IPS-NIHi7 (cell line): ENCODE results near the gene RNF103.
"Not testable (repeated sequence)": the region's sequence is repeated elsewhere in the genome, so short reads cannot be mapped to it uniquely, and the experiment has no call there.

Source experiments
- DNase-seq: peaks from one replicate; pipeline ENCODE4 v3.0.0; 2012; ENCODE audit warnings: mixed read lengths; ENCODE audit errors: extremely low spot score

Gene RNF103

DNA sequence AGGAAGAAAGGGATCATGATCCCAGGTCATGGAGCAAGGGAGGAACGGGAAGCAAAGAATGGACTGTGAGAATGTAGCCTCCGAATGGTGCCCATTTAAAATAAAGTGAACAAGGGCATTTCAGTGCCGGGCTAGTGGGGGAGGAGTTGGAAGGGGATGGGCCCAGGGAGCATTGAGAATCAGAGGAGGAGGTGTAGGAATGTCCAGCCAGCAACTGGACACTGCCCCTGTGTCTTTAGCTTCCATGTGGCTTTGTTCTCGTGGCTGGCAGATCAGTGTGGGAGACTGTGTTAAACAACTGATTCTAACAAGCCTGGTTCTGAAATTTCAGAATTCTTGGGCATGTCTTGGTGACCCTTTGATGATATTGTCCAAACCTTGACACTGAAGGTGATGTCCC, 1.4 kb upstream of the RNF103 start:
- no peak for DNase-seq

DNA sequence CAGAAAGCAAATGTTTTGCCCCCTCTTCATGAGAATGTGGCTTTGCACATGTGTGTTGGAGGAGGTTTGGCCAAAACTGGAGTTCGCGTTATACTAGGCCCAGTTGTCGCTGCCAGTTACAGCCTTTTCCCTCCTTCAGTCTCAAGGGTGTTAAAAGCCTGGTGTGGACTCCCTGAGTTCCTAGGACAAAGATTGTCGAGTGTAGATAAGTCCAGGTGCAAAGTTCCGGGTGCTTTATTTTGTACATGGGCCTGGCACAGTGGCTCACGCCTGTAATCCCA, 542 bp upstream of the RNF103 start:
- no peak for DNase-seq

DNA sequence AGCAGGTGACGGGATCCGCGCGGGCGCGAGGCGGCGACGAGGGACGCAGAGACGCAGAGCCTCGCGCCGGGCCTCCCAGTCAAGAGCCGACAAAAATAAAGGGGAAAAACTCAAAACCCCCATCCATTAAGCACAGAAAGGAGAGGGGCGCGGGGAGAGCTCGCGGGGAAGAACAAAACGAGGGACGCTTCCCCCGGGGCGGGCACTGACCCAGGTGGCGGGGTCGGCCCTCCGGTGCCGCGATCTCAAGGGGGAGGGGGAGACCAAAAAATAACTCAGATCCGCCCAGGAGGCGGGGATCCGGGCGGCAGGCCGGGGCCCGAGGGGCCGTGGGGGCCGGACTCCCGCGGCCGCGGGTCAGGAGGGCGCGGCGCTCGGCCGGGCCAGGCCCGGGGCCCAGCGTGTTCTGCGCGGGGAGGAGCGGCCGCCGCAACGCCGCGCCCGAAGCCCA, 597 bp downstream of the RNF103 start:
- DNase-seq: peak; percentile 68

DNA sequence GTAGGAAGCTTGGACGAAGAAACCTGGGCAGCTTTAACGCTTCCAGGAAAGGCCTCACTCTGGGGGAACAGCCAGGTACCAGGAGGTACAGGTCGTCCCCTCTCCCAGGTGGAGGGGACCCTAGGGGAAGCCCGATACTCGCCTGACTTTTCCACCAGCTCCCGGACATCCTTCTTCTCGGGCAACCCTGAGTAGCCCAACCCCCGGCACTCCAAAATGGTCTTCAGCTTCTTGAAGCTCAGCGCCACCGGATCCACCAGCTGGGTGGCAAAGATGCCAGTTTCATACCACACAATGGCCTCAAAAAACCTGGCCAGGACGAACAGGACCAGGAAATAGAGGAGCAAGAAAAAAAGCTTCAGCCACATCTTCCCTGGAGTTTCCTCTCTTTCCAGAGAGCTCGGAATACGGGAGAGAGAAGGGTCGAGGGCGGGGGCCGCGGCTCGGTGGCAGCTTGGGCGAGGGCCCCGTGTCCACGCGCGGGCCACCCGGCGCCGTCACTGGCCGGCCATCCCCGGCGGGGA, 1.1 kb downstream of the RNF103 start:
- DNase-seq: no peak

DNA sequence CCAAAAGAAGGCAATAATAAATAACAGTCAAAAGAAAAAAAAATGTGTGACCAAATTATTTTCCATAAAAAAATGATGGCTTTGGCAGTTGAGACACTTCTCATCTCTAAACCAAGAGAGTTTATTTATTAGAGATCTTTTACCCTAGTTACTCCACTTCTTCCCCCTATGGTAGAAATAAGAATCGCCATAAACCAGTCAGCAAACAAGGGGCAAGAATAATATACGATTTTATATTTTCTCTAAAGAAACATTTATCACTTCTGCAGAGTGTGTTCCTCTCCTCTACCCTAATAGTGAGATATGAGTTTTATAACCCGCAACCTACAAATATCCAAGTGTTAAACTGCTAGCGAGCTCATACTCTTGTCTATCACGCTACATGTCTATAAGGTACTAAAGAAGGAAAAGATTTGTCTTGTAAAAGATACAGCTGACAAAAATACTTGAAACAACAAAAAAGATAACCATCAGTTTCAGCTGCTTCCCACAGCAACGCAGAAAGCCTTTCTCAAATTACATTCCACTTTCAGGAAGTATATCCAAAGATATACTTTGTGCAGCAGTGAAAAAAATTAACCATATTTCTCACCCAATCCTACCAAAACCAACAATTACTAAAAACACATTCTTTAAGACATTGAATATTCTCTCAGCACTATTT, 2.3 kb downstream of the RNF103 start:
- DNase-seq: no peak

DNA sequence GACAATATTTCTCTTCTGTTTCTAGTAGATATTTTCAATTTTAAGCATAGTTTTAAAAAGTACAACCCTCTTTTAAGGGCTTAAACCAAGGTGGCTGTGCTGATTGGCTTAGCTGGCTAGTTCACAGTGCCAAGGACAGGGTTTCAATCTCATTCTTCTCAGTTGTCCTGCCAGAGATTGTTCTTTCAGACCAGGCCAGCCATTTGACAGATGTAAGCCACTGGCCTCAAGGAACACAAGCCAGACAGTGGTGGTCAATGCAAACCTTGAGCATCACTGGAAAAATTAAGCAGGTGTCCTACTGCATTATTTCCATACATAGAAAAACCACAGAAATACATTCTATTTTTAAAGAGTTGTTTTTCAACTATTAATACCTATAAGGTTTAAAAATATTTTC, 5.9 kb downstream of the RNF103 start:
- no peak for DNase-seq

DNA sequence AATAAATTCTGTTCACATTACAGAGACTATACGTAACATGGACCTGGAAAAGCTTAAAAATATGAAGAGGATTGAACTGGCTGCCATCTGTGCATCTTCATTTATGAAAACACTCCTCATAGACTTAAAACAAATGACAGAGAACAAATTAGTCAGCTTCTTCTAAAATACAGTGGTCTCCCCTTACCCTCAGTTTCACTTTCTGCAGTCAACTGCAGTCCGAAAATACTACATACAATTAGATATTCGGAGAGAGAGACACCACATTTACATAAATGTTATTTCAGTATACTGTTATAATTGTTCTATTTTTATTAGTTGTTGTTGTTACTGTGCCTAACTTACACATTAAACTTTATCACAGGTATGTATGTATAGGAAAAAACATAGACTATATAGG, 6.5 kb downstream of the RNF103 start:
- no peak for DNase-seq

DNA sequence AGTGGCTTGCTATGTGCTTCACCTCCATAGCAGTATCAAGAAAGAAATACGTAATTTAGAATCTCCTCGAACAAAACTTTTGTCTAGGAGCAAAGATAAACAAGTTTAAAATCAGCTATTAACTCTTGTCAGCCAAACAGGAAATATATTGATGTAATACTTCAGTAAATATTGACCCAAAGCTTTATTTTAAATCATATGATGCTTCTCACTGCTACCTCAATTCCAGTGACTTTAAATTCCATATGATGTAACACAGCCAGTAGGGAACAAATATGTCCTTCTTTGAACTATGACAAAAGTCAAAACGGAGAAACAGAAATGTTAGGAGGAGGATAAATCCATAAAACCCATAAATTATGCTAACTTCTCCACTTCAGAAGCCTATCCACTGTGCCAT, 7.2 kb downstream of the RNF103 start:
- DNase-seq: no peak

DNA sequence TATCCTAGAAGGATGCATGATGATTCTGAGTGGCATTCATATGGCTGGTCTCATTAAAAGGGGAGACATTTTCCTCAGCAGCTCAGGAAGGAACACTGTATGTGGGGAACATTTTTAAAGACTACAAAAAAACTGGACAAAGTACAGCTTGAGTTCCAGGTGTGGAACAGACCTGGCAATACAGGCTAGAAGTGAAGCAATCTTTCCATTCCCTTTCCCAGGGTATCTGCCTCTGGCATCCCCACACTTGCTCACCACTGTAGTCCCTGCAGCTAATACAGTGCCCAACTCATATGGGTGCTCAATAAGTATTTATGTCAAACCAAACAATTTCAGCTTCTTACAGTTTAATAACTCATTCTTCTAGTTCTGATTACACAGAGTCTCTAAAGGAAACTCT, 8.1 kb downstream of the RNF103 start:
- DNase-seq: no peak

DNA sequence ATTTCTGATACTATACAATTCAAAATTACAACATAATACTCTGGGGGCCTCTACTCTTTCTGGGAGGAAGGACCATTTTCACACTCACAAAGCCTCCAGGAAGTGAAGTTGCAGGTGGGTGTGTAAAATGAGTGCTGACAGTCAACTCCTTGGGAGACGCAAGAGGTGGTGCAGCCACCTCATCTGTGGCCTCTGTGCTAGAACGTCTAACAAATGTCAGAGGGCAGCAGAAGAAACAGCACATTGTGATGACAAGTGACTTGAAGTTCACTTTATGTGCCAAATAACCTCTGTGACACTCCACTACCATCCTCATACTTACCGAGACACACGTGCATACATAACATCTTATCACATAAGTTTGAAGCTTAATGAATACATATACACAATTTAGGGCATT, 10.2 kb downstream of the RNF103 start:
- no peak for DNase-seq

DNA sequence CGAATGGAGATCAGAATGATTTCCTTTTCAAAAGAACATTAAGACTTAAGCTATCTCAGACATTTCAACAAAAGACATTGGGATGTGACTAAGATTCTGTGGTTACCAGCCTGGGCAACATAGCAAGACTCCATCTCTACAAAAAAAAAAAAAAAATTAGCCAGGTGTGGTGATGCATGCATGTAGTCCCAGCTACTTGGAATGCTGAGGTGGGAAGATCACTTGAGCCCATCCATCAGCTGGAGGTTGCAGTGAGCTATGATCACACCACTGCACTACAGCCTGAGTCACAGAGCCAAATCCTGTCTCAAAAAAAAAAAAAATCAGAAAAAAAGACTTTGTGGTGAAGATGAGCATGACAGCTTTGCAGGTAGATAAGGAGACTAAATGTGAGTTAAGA, 12.8 kb downstream of the RNF103 start:
- DNase-seq: no peak

DNA sequence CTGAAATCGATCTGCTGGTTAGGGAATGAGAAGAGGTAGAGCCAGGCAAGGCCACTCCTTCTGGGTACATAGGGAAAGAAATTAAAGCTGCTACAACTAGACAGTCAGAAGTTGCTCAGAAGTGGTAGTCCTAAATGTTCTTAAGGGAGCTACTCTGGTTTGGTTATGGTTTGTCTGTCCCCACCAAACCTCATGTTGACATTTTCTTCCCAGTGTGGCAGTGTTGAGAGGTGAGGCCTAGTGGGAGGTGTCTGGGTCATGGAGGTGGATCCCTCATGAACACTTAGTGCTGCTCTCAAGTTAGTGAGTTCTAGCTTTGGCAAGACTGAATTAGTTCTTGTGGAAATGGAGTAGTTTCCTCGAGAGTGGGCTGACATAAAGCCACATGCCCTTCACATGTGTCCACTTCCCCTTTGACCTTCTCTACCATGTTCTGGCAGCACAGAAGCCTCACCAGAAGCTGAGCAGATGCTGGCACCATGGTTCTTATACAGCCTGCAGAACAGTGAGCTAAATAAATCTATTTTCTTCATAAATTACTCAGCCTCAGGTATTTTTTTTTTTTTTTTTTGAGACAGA, 14.7 kb downstream of the RNF103 start:
- DNase-seq: no peak

DNA sequence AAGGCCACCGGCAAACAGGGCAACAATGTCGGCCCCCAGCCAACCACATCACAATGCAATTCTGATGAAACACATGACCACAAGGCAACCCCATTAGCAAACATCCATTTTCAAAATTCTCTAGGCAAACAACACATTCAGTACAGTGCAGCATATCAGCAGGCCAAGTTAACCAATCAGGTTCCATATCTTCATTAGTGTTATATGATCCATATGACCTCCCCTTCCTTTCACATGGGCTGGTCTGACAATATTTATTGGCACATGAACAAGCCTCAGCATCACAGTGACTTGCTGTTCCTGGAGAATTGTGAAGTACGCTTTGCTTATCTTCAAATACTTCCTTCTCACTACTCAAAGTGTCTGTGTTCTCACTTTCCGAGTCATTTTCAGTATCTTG, 19.8 kb downstream of the RNF103 start:
- no peak for DNase-seq

DNA sequence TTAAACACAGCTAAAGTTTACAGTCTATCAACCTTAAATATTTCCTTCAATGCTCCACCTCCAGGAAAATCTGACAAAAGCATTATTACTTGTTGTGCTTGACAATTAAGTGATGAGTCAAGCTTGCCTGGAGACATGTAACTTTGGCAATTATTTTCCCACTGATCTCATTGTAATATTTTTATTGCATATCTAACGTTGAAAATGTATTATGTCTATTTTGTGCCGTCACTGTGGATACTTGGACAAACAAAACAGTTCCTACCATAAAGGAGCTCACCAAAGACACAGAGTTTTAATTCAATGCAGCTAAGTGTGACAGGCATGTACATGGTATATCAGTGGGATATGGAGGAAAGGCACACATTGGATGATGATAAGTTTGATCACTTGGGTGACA, 24.7 kb downstream of the RNF103 start:
- DNase-seq: no peak

DNA sequence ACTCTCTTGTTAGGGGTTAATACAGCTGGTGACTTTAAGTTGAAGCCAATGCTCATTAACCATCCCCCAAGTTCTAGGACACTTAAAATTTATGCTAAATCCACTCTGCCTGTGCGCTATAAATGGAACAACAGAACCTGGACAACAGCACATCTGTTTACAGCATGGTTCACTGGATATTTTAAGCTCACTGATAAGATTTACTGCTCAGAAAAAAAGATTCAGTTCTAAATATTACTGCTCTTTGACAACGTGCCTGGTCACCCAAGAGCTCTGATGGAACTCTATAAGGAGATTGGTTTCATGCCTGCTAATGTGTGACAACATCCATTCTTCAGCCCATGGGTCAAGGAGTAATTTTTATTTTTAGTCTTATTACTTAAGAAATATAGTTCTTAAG, 27.5 kb downstream of the RNF103 start:
- no peak for DNase-seq

DNA sequence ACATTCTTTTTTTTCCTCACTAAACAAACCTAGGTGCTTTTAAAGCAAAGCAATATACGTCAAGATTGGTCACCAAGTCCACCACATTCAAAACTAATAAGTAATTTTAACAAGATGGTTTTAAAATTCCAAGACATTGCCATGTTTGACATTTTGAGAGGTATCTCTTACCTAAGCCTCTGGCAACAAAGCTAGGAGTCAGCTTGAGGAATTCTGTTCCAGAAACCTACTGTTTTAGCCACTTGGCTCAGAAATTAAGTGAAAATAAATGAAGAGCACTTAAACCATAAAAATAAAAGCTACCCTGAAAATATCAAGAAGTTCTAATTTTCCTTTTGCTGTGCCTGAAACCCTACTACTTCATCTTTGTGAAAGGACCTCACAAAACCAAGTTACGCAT, 30.4 kb downstream of the RNF103 start:
- no peak for DNase-seq

DNA sequence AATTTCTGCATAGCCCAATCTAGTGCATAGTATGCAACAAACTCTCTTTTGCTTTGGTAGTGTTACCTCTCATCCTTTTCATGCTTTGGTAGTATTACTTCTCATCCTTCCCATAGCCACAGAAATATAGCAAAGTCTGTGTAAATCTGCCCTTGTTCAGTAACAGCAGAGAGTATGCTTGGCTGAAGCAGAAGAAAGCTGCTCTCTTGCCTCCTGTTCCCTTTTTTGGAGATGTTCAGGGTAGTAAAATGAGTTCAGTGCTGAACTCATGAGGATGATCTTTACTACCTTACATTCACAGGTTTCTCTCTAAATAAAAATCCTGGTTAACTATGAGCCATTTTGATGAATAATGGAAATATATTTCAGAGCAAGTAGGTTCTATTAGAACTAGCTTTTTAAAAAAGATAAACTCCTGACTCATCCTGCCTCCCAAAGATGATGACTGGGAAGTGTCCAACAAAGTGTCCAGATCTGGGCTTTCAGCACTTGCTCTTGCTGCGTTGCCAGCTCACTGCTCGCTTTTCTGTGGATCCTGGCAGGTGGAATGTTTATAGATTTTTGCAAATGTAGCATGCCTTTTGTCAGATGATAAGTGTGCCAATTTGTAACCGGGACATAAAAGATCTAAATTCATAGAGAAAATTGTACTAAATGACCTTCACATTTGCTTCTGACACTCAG, 31.0 kb downstream of the RNF103 start:
- DNase-seq: no peak

DNA sequence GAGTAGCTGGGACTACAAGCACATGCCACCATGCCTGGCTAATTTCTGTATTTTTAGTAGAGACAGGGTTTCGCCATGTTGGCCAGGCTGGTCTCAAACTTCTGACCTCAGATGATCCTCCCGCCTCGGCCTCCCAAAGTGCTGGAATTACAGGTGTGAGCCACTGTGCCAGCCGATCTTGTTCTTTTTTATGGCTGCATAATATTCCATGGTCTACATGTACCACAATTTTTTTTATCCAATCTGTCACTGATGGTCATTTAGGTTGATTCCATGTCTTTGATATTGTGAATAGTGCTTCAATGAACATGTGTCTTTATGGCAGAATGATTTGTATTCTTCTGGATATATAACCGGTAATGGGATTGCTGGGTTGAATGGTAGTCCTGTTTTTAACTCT, 34.0 kb downstream of the RNF103 start:
- not testable (repeated sequence) for DNase-seq

DNA sequence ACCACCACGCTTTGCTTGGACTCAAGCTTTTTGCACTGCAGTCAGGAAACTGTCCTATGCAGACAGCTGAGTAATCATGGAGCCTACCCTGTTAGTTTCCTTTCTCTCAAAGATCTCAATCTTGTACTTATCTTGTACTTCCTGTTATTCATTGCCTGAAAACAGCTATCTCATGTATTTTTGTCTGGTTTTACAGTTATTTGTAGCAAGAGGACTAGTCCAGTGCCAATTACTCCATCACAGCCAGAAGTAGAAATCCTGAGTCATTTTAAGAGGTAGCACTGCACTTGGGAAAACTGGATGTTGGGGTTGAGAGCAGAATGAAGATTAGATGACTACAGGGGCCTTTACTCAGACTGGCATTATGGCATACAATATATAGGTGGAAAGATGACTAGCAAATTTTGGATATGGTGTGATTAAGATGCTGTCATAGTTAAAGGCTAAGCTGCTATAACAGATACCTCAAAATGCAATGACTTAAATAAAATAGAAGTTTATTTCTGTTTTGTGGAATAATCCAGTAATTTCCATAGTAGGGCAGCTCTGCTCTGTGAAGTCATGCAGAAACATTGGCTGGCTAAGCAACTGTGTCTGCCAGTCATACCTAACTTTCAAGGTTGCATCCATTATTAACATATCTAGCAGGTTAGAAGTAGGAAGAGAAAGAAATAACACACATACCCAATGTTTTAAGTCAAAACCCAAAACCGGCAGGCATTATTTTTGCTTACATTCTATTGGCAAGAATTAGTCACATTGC, 39.3 kb downstream of the RNF103 start:
- DNase-seq: no peak

DNA sequence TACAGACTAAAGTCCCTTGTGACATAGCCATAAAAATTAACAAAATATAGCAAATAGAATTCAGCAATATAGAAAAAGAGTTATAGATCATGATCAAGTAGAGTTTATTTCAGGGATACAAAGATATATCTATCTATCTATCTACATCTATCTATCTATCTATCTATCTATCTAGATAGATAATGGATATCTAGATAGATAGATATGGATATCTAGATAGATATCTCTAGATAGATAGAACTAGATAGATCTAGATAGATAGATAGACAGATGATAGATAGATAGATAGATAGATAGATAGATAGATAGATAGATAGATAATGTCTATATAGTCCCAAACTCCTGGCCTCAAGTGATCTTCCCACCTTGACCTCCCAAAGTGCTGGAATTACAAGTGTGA, 43.1 kb downstream of the RNF103 start:
- DNase-seq: no peak

DNA sequence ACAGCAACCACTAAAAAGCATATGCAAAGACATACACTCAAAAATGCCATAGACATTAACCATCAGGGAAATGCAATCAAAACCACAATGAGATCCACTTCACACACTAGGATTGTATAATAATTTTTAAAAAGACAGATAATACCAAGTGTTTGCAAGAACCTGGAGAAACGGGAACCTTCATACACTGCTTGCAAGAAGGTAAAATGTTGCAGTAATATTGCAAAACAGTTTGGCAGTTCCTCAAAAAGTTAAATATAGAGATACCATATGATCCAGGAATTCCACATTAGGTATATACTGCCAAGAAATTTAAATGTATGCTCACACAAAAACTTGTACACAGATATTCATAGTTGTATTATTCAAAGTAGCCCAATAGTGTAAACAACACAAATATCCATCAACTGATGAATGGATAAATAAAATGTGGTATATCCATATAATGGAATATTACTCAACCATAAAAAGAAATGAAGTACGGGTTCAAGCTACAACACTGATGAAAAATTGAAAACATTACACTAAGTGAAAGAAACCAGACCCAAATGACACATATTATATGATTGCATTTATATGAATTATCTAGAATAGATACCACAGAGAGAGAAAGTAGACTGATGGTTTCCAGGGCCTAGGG, 45.7 kb downstream of the RNF103 start:
- DNase-seq: no peak

DNA sequence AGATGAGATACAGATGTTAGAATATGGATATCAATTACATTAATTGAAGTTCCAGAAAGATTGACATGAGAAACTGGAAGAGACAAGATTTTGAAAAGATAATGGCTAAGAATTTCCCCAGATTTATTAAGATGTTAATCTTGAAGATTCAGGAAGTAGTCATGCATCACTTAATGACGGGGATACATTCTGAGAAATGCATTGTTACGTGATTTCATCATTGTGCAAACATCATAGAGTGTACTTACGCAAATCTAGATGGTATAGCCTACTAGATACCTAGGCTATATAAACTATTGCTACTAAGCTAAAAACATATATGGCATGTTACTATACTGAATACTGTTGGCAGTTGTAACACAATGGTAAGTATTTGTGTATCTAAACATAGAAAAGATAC, 53.6 kb downstream of the RNF103 start:
- DNase-seq: no peak
